OCI-LY1 (cell line): ENCODE data around the gene TCEA3.

Experiments
- H2AFZ ChIP-seq: fragments of 200-600 bp; sonication (generic), shearing (Covaris generic); 2 replicates; pipeline ENCODE4 v1.6.0; 2014; ENCODE audit warnings: antibody characterized with exemption, mild to moderate bottlenecking, low read length
- H3F3A ChIP-seq: fragments of 200-600 bp; sonication (generic), shearing (Covaris generic); 2 replicates; pipeline ENCODE4 v1.6.0; 2014; ENCODE audit warnings: mild to moderate bottlenecking, antibody characterized with exemption, low read length, moderate library complexity; ENCODE audit not compliant: insufficient read depth
- H3K27ac ChIP-seq: fragments of 200-600 bp; sonication (generic); 2 replicates; pipeline ENCODE4 v1.5.1; 2014; ENCODE audit warnings: low read length, mixed run types, mild to moderate bottlenecking, low read depth; ENCODE audit not compliant: poor library complexity, severe bottlenecking
- H3K27me3 ChIP-seq: fragments of 200-600 bp; sonication (generic); 2 replicates; pipeline ENCODE4 v1.6.0; 2014; ENCODE audit warnings: antibody characterized with exemption, mild to moderate bottlenecking, low read length, moderate library complexity; ENCODE audit not compliant: insufficient read depth
- H3K36me3 ChIP-seq: fragments of 200-600 bp; sonication (generic); 2 replicates; pipeline ENCODE4 v1.6.1; 2014; ENCODE audit warnings: mild to moderate bottlenecking, antibody characterized with exemption, low read length, moderate library complexity, mixed read lengths; ENCODE audit not compliant: insufficient read depth
- H3K4me1 ChIP-seq: fragments of 200-600 bp; sonication (generic); 2 replicates; pipeline ENCODE4 v1.5.1; 2014; ENCODE audit warnings: mild to moderate bottlenecking, low read length, moderate library complexity; ENCODE audit not compliant: insufficient read depth, severe bottlenecking
- H3K4me2 ChIP-seq: fragments of 200-600 bp; sonication (generic), shearing (Covaris generic); 2 replicates; pipeline ENCODE4 v1.6.1; 2014; ENCODE audit warnings: low read length
- H3K4me3 ChIP-seq: fragments of 200-600 bp; sonication (generic); 2 replicates; pipeline ENCODE4 v1.5.1; 2014; ENCODE audit warnings: low read length, low read depth, mild to moderate bottlenecking, mixed read lengths; ENCODE audit not compliant: poor library complexity, severe bottlenecking
- H3K79me2 ChIP-seq: fragments of 200-600 bp; shearing (Covaris generic); 2 replicates; pipeline ENCODE4 v1.6.1; 2016; ENCODE audit warnings: mixed run types, low read length, mixed read lengths; ENCODE audit not compliant: insufficient read depth
- H3K9ac ChIP-seq: fragments of 200-600 bp; sonication (generic), shearing (Covaris generic); 2 replicates; pipeline ENCODE4 v1.6.1; 2014; ENCODE audit warnings: mild to moderate bottlenecking, low read length, mixed read lengths
- H3K9me2 ChIP-seq: fragments of 200-600 bp; sonication (generic), shearing (Covaris generic); 2 replicates; pipeline ENCODE4 v1.6.1; 2014; ENCODE audit warnings: low read depth, mild to moderate bottlenecking, low read length, mixed read lengths
- H3K9me3 ChIP-seq: fragments of 200-600 bp; shearing (Covaris generic); 2 replicates; pipeline ENCODE4 v1.6.1; 2014; ENCODE audit warnings: low read length, mixed read lengths
- H4K20me1 ChIP-seq: fragments of 200-600 bp; sonication (generic), shearing (Covaris generic); 2 replicates; pipeline ENCODE4 v1.6.0; 2016; ENCODE audit warnings: mild to moderate bottlenecking, low read length; ENCODE audit not compliant: insufficient read depth
- EZH2 ChIP-seq: fragments of 200-600 bp; sonication (generic), shearing (Covaris generic); IDR thresholded peaks from 2 replicates; pipeline ENCODE4 v1.8.0; 2017; ENCODE audit warnings: borderline replicate concordance, mixed run types, mild to moderate bottlenecking, antibody characterized with exemption, low read length, moderate library complexity, mixed read lengths
- TF ChIP-seq, protein P1 (sequence below): fragments of 200-600 bp; sonication (generic), shearing (Covaris generic); IDR thresholded peaks from 2 replicates; pipeline ENCODE4 v1.5.1; 2017; ENCODE audit warnings: mild to moderate bottlenecking, antibody characterized with exemption, low read length, moderate library complexity, mixed read lengths

The TCEA3 gene

DNA sequence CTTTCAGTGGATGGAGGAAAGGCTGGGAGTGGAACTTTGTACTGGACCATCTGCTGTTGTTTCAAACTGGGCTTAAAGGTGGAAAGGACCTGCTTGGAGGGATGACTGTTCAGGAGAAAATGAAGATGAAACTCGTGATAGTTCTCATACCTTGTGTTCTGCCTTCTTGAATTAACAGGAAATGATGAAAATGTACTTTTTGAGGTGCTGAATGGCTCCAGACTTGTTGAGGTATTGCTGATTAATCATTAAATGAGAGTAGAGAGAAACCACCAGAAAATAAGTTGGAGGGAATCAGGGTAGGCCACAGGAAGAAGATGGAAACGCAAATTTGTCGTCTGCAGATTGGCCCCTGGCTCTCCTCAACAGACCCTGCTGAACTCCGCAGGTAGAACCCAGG lies 28.7 kb downstream of the TCEA3 start:
- Histone ChIP-seq H3K4me3 (no peak overlapping the region), H3K9me2 (no peaks in the 10 kb centered on the region), H3K27me3 (no peaks in the 10 kb centered on the region), H2AFZ (no peak overlapping the region), H3K36me3 (no peaks in the 10 kb centered on the region), H3K4me1 (no peaks in the 10 kb centered on the region), H3K4me2 (no peak overlapping the region), H3K9ac (no peak overlapping the region), H3K79me2 (no peaks in the 10 kb centered on the region), H3F3A (no peaks in the 10 kb centered on the region), H3K9me3 (no peaks in the 10 kb centered on the region), H4K20me1 (no peaks in the 10 kb centered on the region), H3K27ac (no peak overlapping the region)
- no peak for TF ChIP-seq EZH2
- TF ChIP-seq, protein P1, sequence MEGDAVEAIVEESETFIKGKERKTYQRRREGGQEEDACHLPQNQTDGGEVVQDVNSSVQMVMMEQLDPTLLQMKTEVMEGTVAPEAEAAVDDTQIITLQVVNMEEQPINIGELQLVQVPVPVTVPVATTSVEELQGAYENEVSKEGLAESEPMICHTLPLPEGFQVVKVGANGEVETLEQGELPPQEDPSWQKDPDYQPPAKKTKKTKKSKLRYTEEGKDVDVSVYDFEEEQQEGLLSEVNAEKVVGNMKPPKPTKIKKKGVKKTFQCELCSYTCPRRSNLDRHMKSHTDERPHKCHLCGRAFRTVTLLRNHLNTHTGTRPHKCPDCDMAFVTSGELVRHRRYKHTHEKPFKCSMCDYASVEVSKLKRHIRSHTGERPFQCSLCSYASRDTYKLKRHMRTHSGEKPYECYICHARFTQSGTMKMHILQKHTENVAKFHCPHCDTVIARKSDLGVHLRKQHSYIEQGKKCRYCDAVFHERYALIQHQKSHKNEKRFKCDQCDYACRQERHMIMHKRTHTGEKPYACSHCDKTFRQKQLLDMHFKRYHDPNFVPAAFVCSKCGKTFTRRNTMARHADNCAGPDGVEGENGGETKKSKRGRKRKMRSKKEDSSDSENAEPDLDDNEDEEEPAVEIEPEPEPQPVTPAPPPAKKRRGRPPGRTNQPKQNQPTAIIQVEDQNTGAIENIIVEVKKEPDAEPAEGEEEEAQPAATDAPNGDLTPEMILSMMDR: no peak

GRCh38 chr1:23395154-23395724 lies 29.3 kb downstream of the TCEA3 start:
- no peak overlapping the region for H3K9ac ChIP-seq
- no peaks in the 10 kb centered on the region for H3F3A ChIP-seq
- no peaks in the 10 kb centered on the region for H3K4me1 ChIP-seq
- TF ChIP-seq, protein P1: no peak
- no peak for TF ChIP-seq EZH2
- H3K27ac ChIP-seq: no peak overlapping the region
- no peaks in the 10 kb centered on the region for H3K36me3 ChIP-seq
- no peaks in the 10 kb centered on the region for H3K79me2 ChIP-seq
- no peaks in the 10 kb centered on the region for H3K27me3 ChIP-seq
- no peaks in the 10 kb centered on the region for H4K20me1 ChIP-seq
- H3K9me2 ChIP-seq: no peaks in the 10 kb centered on the region
- H3K4me3 ChIP-seq: no peak overlapping the region
- no peak overlapping the region for H3K4me2 ChIP-seq
- no peaks in the 10 kb centered on the region for H3K9me3 ChIP-seq
- no peak overlapping the region for H2AFZ ChIP-seq

GRCh38 chr1:23394684-23395083 lies 29.9 kb downstream of the TCEA3 start:
- H3K9ac ChIP-seq: no peak overlapping the region
- H3K36me3 ChIP-seq: no peaks in the 10 kb centered on the region
- H3K27ac ChIP-seq: no peak overlapping the region
- no peaks in the 10 kb centered on the region for H3F3A ChIP-seq
- no peaks in the 10 kb centered on the region for H3K4me1 ChIP-seq
- no peaks in the 10 kb centered on the region for H3K79me2 ChIP-seq
- no peaks in the 10 kb centered on the region for H3K9me3 ChIP-seq
- no peaks in the 10 kb centered on the region for H3K27me3 ChIP-seq
- TF ChIP-seq, protein P1: no peak
- TF ChIP-seq EZH2: no peak
- H4K20me1 ChIP-seq: no peaks in the 10 kb centered on the region
- H3K9me2 ChIP-seq: no peaks in the 10 kb centered on the region
- no peak overlapping the region for H2AFZ ChIP-seq
- H3K4me2 ChIP-seq: no peak overlapping the region
- no peak overlapping the region for H3K4me3 ChIP-seq
